Parietal lobe (tissue), 1 donor: ENCODE results near the gene LRRIQ4. TPM values are rescaled to one million over a fixed set of nuclear protein-coding genes. Genes with fewer than 3 reads are reported as not detected.

Experiments used
- total RNA-seq: library from RNA; depleted of rRNA; stranded (reverse); fragments of >200 nt; gene quantifications from one replicate; pipeline ENCODE4 v1.2.3, GENCODE V29; 2014

LRRIQ4 gene
- 0.63 TPM for total RNA-seq

GRCh38 chr3:169812332-169813235 is at the start of gene LRRIQ4, which contains the start of gene LRRC34:
Gene LRRIQ4, plus strand, starts transcription at chr3:169812870. Its CDS starts 9,052 bp downstream, at chr3:169821922.
Gene LRRC34, minus strand, starts transcription at chr3:169812904. Its CDS starts 356 bp downstream, at chr3:169812548.

GRCh38 chr3:169764882-169765612 is 47.6 kb upstream of the LRRIQ4 start, which contains the start of gene TERC:
Gene TERC, minus strand, starts transcription at chr3:169765060.

GRCh38 chr3:169769287-169770181 is 43.1 kb upstream of the LRRIQ4 start, which contains the start of gene ACTRT3:
Gene ACTRT3, minus strand, starts transcription at chr3:169769561. Its CDS starts 41 bp downstream, at chr3:169769520.

GRCh38 chr3:169772897-169773816 is 39.5 kb upstream of the LRRIQ4 start, which contains the start of gene MYNN:
Gene MYNN, plus strand, starts transcription at chr3:169773396. Its CDS starts 900 bp downstream, at chr3:169774296.

GRCh38 chr3:169869484-169870220 is 57.0 kb downstream of the LRRIQ4 start, which contains the start of gene LRRC31:
Gene LRRC31, minus strand, starts transcription at chr3:169869935. Its CDS starts 128 bp downstream, at chr3:169869807.

Other genes starting within 250 kb of the LRRIQ4 start
- 5.9 TPM for gene MECOM, start 149.2 kb upstream of the LRRIQ4 start, total RNA-seq
- gene TERC, start 47.8 kb upstream of the LRRIQ4 start, total RNA-seq: 57.6 TPM
- 2.8 TPM for gene ACTRT3, start 43.3 kb upstream of the LRRIQ4 start, total RNA-seq
- gene MYNN, start 39.5 kb upstream of the LRRIQ4 start, total RNA-seq: 44.1 TPM
- gene LRRC34, start within 50 bp of the LRRIQ4 start, total RNA-seq: 11.6 TPM
- gene LRRC31, start 57.1 kb downstream of the LRRIQ4 start, total RNA-seq: not detected
- not detected for gene SAMD7, start 98.7 kb downstream of the LRRIQ4 start, total RNA-seq
- gene SEC62, start 153.9 kb downstream of the LRRIQ4 start, total RNA-seq: 69.5 TPM
- gene GPR160, start 225.1 kb downstream of the LRRIQ4 start, total RNA-seq: 2.2 TPM